OCI-LY1 (cell line): ENCODE results near the gene PDE4D.
"Not testable (repeated sequence)": the region's sequence is repeated elsewhere in the genome, so short reads cannot be mapped to it uniquely, and the experiment has no call there.

Source experiments
- H2AFZ ChIP-seq: fragments of 200-600 bp; sonication (generic), shearing (Covaris generic); 2 replicates; pipeline ENCODE4 v1.6.0; 2014; ENCODE audit warnings: antibody characterized with exemption, mild to moderate bottlenecking, low read length
- H3F3A ChIP-seq: fragments of 200-600 bp; sonication (generic), shearing (Covaris generic); 2 replicates; pipeline ENCODE4 v1.6.0; 2014; ENCODE audit warnings: mild to moderate bottlenecking, antibody characterized with exemption, low read length, moderate library complexity; ENCODE audit not compliant: insufficient read depth
- H3K27ac ChIP-seq: fragments of 200-600 bp; sonication (generic); 2 replicates; pipeline ENCODE4 v1.5.1; 2014; ENCODE audit warnings: low read length, mixed run types, mild to moderate bottlenecking, low read depth; ENCODE audit not compliant: poor library complexity, severe bottlenecking
- H3K27me3 ChIP-seq: fragments of 200-600 bp; sonication (generic); 2 replicates; pipeline ENCODE4 v1.6.0; 2014; ENCODE audit warnings: antibody characterized with exemption, mild to moderate bottlenecking, low read length, moderate library complexity; ENCODE audit not compliant: insufficient read depth
- H3K36me3 ChIP-seq: fragments of 200-600 bp; sonication (generic); 2 replicates; pipeline ENCODE4 v1.6.1; 2014; ENCODE audit warnings: mild to moderate bottlenecking, antibody characterized with exemption, low read length, moderate library complexity, mixed read lengths; ENCODE audit not compliant: insufficient read depth
- H3K4me1 ChIP-seq: fragments of 200-600 bp; sonication (generic); 2 replicates; pipeline ENCODE4 v1.5.1; 2014; ENCODE audit warnings: mild to moderate bottlenecking, low read length, moderate library complexity; ENCODE audit not compliant: insufficient read depth, severe bottlenecking
- H3K4me2 ChIP-seq: fragments of 200-600 bp; sonication (generic), shearing (Covaris generic); 2 replicates; pipeline ENCODE4 v1.6.1; 2014; ENCODE audit warnings: low read length
- H3K4me3 ChIP-seq: fragments of 200-600 bp; sonication (generic); 2 replicates; pipeline ENCODE4 v1.5.1; 2014; ENCODE audit warnings: low read length, low read depth, mild to moderate bottlenecking, mixed read lengths; ENCODE audit not compliant: poor library complexity, severe bottlenecking
- H3K79me2 ChIP-seq: fragments of 200-600 bp; shearing (Covaris generic); 2 replicates; pipeline ENCODE4 v1.6.1; 2016; ENCODE audit warnings: mixed run types, low read length, mixed read lengths; ENCODE audit not compliant: insufficient read depth
- H3K9ac ChIP-seq: fragments of 200-600 bp; sonication (generic), shearing (Covaris generic); 2 replicates; pipeline ENCODE4 v1.6.1; 2014; ENCODE audit warnings: mild to moderate bottlenecking, low read length, mixed read lengths
- H3K9me2 ChIP-seq: fragments of 200-600 bp; sonication (generic), shearing (Covaris generic); 2 replicates; pipeline ENCODE4 v1.6.1; 2014; ENCODE audit warnings: low read depth, mild to moderate bottlenecking, low read length, mixed read lengths
- H3K9me3 ChIP-seq: fragments of 200-600 bp; shearing (Covaris generic); 2 replicates; pipeline ENCODE4 v1.6.1; 2014; ENCODE audit warnings: low read length, mixed read lengths
- H4K20me1 ChIP-seq: fragments of 200-600 bp; sonication (generic), shearing (Covaris generic); 2 replicates; pipeline ENCODE4 v1.6.0; 2016; ENCODE audit warnings: mild to moderate bottlenecking, low read length; ENCODE audit not compliant: insufficient read depth
- EZH2 ChIP-seq: fragments of 200-600 bp; sonication (generic), shearing (Covaris generic); IDR thresholded peaks from 2 replicates; pipeline ENCODE4 v1.8.0; 2017; ENCODE audit warnings: borderline replicate concordance, mixed run types, mild to moderate bottlenecking, antibody characterized with exemption, low read length, moderate library complexity, mixed read lengths
- TF ChIP-seq, protein P1 (sequence below): fragments of 200-600 bp; sonication (generic), shearing (Covaris generic); IDR thresholded peaks from 2 replicates; pipeline ENCODE4 v1.5.1; 2017; ENCODE audit warnings: mild to moderate bottlenecking, antibody characterized with exemption, low read length, moderate library complexity, mixed read lengths

The PDE4D gene

DNA sequence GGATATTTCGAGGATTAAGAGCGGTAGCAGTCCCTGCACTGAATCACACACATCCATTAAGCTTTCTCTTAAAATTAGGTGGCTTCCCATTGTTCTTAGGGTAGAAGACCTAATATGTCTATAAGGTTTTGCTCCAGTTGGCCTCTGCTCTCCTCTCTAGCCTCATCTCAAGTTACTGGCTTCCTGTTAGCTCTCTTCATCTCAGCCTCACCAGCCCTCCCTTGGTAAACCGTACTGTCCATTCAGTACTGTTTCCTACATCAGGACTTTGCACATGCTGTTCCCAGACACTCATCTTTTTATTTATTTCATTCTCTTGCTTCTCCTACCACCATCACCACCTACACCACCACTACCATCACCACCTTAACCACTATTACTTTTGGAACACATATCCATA is 428.6 kb downstream of the PDE4D start:
- H3K4me1 ChIP-seq, result no peaks in the 10 kb centered on the region
- no peaks in the 10 kb centered on the region for H3K9me2 ChIP-seq
- H2AFZ ChIP-seq, result no peak overlapping the region
- TF ChIP-seq, protein P1, sequence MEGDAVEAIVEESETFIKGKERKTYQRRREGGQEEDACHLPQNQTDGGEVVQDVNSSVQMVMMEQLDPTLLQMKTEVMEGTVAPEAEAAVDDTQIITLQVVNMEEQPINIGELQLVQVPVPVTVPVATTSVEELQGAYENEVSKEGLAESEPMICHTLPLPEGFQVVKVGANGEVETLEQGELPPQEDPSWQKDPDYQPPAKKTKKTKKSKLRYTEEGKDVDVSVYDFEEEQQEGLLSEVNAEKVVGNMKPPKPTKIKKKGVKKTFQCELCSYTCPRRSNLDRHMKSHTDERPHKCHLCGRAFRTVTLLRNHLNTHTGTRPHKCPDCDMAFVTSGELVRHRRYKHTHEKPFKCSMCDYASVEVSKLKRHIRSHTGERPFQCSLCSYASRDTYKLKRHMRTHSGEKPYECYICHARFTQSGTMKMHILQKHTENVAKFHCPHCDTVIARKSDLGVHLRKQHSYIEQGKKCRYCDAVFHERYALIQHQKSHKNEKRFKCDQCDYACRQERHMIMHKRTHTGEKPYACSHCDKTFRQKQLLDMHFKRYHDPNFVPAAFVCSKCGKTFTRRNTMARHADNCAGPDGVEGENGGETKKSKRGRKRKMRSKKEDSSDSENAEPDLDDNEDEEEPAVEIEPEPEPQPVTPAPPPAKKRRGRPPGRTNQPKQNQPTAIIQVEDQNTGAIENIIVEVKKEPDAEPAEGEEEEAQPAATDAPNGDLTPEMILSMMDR, result no peak
- no peak for TF ChIP-seq EZH2
- no peaks in the 10 kb centered on the region for H3F3A ChIP-seq
- H3K27me3 ChIP-seq, result no peaks in the 10 kb centered on the region
- H3K36me3 ChIP-seq, result no peaks in the 10 kb centered on the region
- H4K20me1 ChIP-seq, result no peaks in the 10 kb centered on the region
- H3K9ac ChIP-seq, result no peak overlapping the region
- no peak overlapping the region for H3K27ac ChIP-seq
- no peak overlapping the region for H3K4me3 ChIP-seq
- H3K9me3 ChIP-seq, result no peaks in the 10 kb centered on the region
- H3K4me2 ChIP-seq, result no peak overlapping the region
- H3K79me2 ChIP-seq, result no peaks in the 10 kb centered on the region

DNA sequence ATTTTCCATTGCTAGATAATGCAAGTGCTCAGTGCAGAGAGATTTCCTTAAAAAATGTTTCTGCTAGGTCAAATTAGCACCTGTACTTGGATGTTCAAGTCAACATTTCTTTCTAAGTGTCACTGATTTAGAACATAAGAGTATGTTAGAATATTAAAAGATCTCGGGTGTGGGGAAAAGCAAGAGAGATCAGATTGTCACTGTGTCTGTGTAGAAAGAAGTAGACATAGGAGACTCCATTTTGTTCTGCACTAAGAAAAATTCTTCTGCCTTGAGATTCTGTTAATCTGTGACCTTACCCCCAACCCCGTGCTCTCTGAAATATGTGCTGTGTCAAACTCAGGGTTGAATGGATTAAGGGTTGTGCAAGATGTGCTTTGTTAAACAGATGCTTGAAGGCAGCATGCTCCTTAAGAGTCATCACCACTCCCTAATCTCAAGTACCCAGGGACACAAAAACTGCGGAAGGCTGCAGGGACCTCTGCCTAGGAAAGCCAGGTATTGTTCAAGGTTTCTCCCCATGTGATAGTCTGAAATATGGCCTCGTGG is 429.8 kb downstream of the PDE4D start:
- not testable (repeated sequence) for H4K20me1 ChIP-seq, H3F3A ChIP-seq, H3K27me3 ChIP-seq, H3K9ac ChIP-seq, H2AFZ ChIP-seq, H3K4me1 ChIP-seq, H3K4me2 ChIP-seq, H3K9me2 ChIP-seq, H3K27ac ChIP-seq, H3K79me2 ChIP-seq, H3K9me3 ChIP-seq, H3K4me3 ChIP-seq, H3K36me3 ChIP-seq

DNA sequence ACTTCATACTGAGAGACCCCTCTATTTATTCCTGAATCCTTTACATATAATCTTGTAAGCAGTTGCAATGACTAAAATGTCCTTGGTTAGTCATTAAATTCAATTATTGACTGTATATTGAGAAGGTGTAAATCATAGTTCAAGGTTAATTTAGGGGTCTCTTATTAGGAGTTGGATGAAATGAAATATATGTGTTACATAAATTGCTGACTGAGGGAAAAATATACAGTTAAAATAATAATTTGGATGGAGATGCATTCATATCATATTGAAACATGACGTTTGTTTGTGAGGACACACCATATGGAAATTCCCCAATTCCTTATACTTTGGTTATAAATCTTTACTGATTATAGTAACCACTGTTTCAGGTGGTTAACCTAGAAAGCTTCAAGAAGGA is 430.6 kb downstream of the PDE4D start:
- no peaks in the 10 kb centered on the region for H3K36me3 ChIP-seq
- no peak for TF ChIP-seq EZH2
- TF ChIP-seq, protein P1, result no peak
- no peaks in the 10 kb centered on the region for H3K9me2 ChIP-seq
- no peaks in the 10 kb centered on the region for H3K9me3 ChIP-seq
- H3F3A ChIP-seq, result no peaks in the 10 kb centered on the region
- H3K4me1 ChIP-seq, result no peaks in the 10 kb centered on the region
- H3K79me2 ChIP-seq, result no peaks in the 10 kb centered on the region
- H2AFZ ChIP-seq, result no peak overlapping the region
- H3K27me3 ChIP-seq, result no peaks in the 10 kb centered on the region
- no peak overlapping the region for H3K9ac ChIP-seq
- no peak overlapping the region for H3K27ac ChIP-seq
- no peak overlapping the region for H3K4me2 ChIP-seq
- H4K20me1 ChIP-seq, result no peaks in the 10 kb centered on the region
- no peak overlapping the region for H3K4me3 ChIP-seq

DNA sequence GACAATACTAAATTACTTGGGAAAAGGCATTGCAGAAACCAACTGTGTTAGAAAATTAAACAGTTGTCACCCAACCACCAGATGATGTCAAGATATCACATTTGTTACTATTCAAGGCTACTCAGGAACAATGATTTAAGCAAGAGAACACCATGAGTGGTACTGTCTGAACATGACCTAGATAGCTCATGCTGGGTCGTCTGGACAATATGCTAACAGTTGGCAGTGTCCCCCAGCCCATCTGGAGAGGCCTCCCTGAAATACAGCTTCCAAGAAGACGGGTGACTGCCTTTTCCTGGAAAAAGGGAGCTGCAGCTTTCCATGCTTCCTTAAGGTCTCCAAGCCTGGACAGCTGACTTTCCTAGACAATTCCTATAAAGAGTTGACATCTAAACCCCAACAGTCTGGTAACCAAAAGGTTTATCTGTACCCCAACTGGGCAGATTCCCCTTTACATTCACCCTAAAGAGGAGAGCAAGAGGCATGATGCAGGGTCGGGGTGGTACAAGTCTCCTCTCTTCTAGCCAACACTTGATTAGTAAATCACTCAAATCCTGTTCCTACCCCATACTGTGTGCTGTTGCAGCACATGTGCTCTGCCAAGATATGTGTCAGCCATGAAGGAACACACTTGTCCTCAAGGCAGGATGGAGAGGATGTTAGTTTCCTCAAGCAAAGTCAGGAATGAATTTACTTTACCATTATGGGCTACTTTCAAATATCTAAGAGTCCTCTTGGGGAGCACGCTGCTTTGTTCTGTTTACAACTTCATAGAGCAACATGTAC is 433.0 kb downstream of the PDE4D start:
- Histone ChIP-seq H3K4me3 (no peak overlapping the region), H3K36me3 (no peaks in the 10 kb centered on the region), H2AFZ (no peak overlapping the region), H3F3A (no peaks in the 10 kb centered on the region), H3K79me2 (no peaks in the 10 kb centered on the region), H3K27me3 (no peaks in the 10 kb centered on the region), H3K9me2 (no peaks in the 10 kb centered on the region), H3K9me3 (no peaks in the 10 kb centered on the region), H3K4me1 (no peaks in the 10 kb centered on the region), H3K4me2 (no peak overlapping the region), H4K20me1 (no peaks in the 10 kb centered on the region), H3K9ac (no peak overlapping the region), H3K27ac (no peak overlapping the region)
- TF ChIP-seq EZH2, result no peak
- TF ChIP-seq, protein P1, result no peak
